ENCODE measurements around the gene FGD3.

DNA sequence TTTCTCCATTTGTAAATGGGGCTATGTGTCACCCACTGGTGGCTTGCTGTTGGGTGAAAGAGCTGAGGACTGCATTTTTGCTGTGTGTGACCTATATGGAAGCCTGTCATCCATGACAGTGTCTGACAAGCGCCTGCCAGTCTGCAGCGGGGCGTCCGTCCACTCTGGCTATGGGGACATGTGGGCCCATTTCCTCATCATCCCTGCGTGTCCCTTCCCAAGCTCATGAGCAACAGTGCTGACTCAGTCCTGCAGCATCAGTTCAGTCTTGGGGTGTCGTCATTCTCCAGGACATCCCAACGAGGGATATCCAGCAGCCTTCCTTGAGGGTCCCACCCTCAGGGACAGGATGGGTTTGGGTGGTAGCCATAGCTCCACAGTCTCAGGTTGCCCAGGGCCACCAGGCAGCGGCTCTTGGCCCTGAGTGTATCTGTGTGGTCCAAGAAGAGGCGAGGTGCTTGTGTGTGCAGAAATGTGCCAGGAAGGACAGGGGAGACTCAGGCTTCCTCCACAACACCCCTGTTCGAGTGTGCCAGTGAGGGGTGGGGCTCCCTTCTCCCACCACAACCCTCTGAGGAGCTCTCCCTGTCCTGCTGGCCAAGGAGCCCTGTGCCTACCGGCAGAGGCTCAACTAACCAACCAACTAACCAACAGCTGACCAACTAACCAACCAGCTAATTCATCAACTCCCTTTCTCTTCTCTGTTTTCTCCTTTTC lies 2.1 kb downstream of the FGD3 start:
- TF ChIP-seq, protein P1, sequence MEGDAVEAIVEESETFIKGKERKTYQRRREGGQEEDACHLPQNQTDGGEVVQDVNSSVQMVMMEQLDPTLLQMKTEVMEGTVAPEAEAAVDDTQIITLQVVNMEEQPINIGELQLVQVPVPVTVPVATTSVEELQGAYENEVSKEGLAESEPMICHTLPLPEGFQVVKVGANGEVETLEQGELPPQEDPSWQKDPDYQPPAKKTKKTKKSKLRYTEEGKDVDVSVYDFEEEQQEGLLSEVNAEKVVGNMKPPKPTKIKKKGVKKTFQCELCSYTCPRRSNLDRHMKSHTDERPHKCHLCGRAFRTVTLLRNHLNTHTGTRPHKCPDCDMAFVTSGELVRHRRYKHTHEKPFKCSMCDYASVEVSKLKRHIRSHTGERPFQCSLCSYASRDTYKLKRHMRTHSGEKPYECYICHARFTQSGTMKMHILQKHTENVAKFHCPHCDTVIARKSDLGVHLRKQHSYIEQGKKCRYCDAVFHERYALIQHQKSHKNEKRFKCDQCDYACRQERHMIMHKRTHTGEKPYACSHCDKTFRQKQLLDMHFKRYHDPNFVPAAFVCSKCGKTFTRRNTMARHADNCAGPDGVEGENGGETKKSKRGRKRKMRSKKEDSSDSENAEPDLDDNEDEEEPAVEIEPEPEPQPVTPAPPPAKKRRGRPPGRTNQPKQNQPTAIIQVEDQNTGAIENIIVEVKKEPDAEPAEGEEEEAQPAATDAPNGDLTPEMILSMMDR (IDR thresholded peaks at IDR 0.05), result no peak
- no peak for TF ChIP-seq POLR2A (IDR thresholded peaks at IDR 0.05)
